ENCODE results near the gene HEATR5A.
"Not testable (repeated sequence)": the region's sequence is repeated elsewhere in the genome, so short reads cannot be mapped to it uniquely, and the experiment has no call there.

Gene HEATR5A
- 6.8 to 13.4 (median 7.5) reads per million in 4 donors for total RNA-seq

DNA sequence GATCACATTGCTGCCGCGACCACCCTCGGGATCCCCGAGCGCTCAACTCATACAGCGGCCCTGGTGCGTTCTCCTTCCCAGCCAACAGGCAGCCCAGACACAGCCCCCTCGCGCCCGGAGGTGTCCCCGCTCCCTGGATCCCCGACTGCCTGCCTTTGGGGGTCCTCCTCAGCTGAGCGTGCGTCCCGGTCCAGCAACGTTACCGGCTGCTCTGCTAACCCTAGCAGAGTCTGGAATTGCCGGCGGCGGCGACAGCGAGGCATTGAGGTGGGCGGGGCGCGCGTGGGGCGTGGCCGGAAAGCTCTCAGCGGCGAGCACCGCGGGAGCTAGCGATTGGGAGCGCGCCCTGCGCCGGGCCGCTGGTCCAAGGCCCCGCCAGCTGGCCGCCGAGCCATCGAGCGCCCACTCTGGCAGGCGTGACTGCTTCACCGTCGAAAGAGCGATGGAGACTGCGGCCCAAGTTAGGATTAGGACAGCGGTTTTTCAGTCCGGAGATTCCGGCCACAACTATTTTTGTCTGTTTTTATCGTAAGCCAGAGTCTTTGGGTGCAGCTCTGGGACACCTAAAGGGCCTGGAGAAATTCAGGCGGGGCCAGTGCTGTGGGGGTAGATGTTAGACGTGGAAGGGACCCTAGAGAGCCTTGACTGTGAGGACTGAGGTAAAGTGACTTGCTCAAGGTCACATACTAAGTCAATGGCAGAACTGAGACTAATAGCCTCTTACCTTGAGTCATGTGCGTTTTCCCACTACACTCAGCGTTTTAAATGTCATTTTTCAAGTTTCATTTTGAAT is at the start of gene HEATR5A:
HEATR5A (minus strand) TSS at position 232 of the 793 bp plus-strand sequence. CDS start 17,575 bp downstream, outside the sequence.
- DNase-seq: peak; percentile 81 to 94 (median 87)

DNA sequence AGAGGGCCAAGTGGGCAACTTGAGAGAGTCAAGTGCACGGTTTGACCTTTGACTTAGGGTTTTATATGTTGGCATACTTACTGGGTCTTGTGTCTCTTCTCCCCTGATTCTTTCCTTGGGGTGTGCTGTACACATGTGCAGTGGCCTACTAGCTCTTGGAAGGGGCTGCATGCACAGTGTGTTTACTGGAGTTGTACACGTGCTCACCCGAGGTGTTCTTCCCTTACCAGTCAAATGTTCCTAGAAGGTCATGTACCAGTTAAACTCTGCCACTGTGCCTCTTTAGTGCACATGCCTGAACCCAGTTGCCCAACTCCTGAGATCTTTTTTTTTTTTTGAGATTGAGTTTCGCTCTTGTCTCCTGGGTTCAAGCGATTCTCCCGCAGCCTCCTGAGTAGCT is 46.2 kb upstream of the HEATR5A start:
- no peak for DNase-seq

DNA sequence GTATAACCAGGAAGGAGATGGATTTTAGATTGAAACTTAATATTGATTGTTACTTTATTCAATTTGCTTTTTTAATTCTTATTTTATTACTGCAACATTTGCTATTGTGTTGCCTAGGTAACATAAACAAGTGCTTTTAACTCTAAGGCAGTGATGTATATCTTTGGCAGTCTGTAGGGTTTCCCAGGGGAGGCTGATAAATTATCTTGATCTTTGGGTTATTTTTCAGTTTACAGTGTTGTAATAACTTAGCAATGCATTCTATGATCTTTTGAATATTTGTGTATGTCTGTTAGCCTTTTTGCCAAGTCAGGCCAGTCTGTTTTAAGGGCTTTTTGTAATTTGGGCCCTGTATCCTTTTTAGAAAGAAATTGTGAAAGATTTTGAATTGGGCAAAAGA is 44.8 kb upstream of the HEATR5A start:
- DNase-seq: no peak

DNA sequence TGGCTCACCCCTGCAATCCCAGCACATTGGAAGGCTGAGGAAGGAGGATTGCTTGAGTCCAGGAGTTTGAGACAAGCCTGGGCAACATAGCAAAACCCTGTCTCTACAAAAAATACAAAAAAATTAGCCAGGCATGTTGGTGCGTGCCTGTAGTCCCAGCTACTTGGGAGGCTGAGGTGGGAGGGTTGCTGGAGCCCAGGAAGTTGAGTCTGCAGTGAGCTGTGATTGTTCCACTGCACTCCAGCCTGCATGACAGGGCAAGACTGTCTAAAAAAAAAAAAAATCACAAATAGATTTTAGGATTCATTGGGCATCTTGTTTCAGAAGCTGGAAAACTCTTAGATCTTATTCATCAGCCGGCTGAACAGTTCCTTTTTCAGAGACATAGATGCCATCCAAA is 42.1 kb upstream of the HEATR5A start:
- DNase-seq: not testable (repeated sequence)

DNA sequence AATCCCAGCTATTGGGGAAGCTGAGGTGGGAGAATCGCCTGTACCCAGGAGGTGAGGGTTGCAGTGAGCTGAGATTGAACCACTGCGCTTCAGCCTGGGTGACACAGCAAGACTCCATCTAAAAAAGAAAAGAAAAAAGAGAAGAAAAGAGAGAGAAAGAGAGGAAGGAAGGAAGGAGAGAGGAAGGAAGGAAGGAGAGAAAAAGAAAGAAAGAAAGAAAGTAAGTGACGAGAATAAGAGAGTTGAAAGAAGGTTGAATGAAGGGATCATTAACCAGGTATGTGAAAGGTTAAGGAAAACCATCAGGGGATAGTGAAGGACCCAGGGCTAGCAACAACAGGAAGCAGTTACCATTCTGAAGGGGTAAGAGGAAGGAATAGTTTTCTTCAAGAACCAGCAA is 41.2 kb upstream of the HEATR5A start:
- no peak for DNase-seq

DNA sequence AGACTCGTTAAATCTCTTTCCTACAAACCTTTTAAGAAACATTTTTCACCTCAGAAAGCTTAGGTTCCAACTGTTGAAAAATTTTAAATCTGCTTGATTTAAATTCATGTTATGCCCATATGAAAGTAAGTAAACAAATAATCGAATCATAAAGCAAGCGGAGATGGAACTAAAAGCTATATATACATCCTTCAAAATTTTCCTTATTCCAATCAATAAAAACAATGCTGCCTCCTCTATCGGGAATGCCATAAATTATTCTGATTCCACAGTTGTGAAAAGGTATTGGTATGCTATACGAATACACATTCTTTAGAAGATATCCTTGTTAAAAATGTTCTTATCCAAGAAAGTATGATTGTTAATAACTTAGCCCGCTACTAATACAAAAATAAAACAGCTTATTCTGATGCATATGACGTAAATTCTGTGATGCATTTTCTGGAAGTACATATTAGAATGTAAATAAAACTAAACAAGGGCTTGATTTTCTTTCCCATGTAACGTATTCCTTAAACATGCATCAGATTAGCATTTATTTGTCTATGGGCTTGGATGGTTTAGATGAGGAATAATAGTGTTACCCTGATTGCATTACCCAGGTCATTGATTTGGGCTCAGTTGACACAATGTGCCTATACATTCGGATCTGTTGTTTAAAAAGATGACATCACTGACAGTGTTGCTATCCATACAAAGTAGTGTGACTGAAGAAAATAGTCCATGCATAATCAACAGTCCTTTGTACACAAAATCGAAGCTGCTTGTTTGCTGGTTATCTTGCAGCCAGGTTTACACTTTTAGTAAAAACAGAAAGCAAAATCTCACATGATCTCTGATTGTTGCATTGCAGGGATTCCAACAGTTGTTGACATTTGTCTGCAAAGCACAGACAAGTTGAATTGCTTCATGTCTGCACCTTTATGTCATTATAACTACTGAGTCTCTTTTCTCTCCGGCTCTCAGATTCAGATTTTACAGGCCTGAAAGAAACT is 37.6 kb upstream of the HEATR5A start:
- no peak for DNase-seq

DNA sequence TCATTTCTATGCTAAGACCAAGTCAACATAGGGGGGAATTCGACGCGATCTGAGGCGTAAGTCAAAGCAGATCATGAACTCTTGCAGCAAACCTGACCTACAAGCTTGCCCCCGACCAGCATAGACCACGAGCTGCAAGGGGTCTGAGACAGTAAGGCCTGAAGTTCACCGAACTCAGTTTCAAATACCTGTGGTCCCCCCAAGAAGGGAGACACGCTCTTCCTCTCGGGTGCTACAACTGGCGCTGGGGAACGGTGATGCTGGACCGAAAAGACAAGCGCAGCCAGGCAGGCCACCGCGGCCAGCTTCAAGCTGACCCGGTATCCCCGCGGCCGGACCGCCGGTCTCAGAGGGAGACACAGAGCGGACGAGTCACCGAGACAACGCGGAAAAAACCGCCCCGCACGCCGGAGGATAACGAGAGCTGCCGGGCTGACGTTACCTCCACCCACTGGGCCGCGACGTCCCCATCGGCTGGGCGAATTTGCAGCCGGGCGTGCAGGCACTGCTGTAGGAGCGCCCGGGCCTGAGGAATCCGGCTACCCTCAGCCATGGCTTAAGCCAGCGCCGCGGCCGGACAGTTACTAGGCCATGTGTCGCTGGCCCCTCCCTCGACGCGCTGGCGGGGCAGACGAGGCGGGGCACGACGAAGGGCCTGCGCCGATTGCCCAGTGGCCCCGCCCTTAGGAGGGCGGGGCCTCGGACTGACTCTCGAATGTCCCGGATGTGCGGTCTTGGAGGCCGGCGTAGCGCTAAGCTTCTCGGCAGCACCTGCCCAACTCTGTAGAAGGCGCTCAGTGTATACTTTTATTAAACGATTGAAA is 36.7 kb upstream of the HEATR5A start, which contains the start of gene DTD2:
DTD2 (minus strand) TSS at position 666 of the 824 bp plus-strand sequence; CDS start at position 553, 113 bp downstream.
- peak; percentile 82 to 93 (median 87) for DNase-seq

DNA sequence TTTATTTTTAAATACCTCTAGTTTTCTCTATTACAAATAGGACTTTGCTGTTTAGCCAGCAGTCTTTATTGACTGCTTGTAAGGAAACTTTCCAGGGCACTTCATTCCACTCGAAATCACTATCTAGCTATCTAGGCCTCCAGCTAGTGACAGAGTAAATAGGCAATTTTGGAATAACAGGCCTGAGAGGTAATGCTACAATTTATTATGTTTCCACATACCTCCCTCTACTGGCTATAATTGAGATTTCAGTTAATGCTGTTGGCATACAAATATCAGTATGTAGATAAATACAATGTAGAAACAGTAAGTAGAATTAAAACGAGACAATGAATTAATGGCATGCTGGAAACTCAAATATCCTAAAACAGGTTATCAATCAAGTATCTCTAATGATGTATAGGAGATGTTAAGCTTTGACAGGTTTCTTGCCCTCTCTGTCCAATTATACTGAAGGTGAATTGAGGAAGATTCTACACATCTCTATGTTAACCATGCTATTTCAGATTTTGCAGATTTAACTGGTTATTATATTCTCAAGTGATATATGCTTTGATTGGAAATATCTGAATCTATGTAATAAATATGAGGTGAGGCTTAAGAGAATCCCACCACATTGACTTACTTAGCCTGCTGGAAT is 29.7 kb upstream of the HEATR5A start:
- peak in 1 of 5 donors; percentile 22 for DNase-seq

DNA sequence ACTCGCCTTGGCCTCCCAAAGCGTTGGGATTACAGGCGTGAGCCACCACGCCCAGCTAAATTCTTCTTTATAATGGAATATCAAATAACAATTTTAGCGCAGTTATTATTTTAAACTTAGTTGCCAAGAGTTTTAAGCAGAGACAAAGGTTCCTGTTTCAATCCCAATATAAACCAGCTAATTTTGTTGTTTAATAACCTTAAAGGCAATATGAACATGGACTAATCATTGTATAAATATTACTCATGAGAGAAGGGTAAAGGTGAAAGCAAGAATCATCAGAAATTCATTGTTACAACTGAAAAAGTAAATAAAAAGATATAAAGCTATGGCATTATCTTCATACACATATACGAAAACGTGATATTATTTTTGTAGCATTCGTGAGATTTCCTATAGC is 28.8 kb upstream of the HEATR5A start:
- DNase-seq: no peak

DNA sequence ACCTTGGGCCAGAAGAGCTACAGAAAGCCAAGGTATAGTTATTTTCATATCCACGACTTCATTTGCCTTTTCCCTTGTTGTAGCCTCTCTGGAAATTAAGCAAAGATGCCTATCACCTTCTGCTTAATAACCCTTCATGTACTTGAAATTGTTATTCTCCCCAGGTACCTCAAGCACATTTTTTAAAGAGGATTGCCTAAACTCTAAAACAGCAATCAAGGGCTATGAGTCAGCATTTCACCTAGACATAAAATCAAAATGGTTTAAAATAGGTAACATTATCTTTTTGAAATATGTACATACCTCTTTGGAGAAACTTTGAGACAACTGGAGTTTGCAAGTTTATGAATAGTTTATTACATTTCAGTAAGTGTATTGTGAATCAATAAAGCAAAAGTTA is 25.4 kb upstream of the HEATR5A start:
- DNase-seq: no peak

DNA sequence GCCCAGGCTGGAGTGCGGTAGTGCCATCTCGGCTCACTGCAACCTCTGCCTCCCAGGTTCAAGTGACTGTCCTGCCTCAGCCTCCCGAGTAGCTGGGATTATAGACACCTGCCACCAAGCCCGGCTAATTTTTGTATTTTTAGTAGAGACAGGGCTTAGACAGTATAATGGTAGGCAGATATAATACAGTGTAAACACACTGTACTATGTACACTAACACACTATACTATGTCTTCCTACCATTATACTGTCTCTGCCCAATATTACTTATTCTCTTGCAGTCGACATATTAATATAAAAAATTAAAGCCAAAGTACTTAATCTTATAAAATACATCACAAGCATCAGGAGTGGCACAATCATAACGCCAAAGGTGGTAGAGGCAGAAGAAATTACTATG is 21.9 kb upstream of the HEATR5A start:
- no peak for DNase-seq

DNA sequence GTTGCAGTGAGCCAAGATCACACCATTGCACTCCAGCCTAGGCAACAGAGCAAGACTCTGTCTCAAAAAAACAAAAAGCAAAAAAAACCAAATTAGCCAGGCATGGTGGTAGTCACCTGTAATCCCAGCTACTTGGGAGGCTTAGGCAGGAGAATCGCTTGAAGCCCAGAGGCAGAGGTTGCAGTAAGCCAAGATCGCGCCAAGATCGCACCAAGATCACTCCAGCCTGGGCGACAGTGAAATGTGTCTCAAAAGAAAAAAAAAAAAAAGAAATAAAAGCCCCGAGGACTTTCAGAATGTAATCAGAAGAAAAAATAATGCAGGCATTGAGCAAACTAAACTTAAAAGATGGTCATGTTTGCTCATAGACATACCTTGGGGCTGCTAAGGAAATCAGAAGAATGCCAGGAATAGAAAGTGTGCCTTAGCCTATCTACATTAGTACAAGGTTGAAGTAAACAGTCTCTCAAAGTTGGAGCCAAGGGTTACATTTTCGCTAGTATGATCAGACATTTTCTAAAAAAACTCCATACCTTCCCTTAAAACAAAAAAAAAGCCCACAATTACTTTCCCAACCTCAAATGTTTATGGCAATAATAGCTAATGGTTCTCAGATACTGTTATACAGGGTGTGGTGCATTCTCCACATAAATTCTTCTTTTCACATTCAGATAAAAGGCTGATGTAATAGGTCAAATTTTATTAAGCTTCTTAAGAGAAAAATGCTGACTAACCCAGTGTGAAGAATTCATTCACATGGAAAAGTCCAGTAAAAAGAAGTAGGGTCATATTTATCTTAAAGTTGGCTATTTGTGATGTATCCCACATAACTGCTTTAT is 21.1 kb upstream of the HEATR5A start:
- no peak for DNase-seq

DNA sequence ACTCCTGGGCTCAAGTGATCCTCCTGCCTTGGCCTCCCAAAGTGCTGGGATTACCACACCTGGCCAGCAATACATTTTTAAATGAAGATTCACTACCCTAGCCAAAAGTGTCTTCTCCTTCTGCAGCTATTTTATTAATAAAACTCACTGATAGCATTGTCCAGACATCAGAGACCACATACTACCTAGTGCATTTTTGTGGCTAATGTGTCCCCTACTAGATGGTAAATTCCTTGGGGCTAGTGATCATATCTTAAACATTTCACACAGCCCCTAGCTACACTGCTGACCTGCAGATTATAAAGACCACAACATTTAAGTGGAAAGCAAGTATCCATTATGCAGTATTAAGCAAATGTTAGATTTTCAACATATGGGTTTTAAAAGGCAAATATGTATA is 19.9 kb upstream of the HEATR5A start:
- no peak for DNase-seq

DNA sequence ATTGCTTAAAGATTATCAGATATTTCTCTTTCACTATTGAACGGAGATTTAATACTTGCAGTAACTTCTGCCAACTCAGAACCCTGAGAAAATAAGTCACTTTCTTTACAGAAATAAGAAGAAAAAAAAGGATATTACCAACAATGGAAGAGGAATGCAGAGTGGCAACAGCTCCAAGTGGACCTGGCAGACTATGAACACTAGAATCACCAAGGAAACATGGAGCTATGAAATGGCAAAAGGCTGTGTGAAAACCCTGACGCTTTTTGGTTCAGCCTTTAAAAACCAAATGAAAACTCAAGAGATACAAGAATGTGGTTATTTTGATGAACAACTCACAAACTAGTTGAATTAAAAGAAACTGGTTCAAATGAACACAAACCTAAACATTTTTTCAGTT is 19.2 kb upstream of the HEATR5A start:
- DNase-seq: no peak

DNA sequence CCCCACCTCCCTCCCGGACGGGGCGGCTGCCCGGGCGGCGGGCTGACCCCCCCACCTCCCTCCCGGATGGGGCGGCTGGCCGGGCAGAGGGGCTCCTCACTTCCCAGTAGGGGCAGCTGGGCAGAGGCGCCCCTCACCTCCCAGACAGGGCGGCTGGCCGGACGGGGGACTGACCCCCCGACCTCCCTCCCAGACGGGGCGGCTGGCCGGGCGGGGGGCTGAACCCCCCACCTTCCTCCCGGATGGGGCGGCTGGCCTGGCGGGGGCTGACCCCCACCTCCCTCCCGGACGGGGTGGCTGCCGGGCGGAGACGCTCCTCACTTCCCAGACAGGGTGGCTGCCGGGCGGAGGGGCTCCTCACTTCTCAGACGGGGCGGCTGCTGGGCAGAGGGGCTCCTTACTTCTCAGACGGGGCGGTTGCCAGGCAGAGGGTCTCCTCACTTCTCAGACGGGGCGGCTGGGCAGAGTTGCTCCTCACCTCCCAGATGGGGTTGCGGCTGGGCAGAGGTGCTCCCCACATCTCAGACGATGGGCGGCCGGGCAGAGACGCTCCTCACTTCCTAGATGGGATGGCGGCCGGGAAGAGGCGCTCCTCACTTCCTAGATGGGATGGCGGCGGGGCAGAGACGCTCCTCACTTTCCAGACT is 16.8 kb upstream of the HEATR5A start:
- not testable (repeated sequence) for DNase-seq

DNA sequence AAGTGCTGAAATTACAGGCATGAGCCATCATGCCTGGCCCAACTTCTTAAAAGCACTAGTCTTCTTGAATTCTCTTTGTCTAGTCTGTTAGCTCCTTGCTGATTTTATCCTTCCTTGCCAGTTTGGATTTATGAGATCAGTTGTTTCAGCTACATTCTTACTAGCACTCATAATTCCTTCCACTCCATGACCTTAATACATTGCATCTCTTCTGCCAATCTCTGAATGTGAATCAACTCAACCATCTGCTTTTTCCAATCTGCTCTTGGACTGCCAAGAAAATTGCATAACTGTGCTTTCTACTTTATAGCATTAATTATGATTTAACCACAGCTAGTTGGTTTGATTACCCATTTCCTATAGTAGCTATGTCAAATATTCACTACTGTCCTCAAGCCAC is 14.9 kb upstream of the HEATR5A start:
- DNase-seq: no peak

DNA sequence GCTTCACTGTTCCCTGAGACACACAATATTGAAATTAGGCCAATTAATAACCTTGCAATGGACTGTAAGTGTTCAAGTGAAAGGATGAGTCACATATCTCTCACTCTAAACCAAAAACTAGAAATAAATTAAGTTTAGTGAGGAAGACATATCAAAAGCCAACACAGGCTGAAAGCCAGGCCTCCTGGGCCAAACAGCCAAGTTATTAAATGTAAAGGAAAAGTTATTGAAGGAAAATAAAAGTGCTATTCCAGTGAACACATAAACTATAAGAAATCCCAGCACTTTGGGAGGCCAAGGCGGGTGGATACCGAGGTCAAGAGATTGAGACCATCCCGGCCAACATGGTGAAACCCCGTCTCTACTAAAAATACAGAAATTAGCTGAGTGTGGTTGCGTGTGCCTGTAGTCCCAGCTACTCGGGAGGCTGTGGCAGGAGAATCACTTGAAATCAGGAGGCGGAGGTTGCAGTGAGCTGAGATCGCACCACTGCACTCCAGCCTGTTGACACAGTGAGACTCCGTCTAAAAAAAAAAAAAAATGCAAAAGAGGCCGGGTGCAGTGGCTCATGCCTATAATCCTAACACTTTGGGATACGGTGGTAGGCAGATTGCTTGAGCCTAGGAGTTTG is 10.4 kb upstream of the HEATR5A start:
- no peak for DNase-seq

DNA sequence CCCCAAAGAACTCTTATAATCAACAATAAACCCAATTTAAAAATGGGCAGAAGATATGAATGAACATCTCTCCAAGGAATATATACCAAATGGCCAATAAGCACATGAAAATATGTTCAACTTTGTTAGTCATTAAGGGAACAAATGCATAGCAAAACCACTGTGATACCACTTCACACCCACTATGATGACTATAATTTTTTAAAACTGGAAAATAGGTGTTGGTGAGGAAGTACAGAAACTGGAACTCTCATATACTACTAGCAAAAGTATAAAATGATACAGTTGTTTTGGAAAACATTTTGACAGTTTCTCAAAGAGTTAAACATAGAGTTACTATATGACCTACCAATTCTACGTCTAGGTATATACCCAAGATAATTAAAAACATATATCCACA is 9.4 kb upstream of the HEATR5A start:
- DNase-seq: no peak

DNA sequence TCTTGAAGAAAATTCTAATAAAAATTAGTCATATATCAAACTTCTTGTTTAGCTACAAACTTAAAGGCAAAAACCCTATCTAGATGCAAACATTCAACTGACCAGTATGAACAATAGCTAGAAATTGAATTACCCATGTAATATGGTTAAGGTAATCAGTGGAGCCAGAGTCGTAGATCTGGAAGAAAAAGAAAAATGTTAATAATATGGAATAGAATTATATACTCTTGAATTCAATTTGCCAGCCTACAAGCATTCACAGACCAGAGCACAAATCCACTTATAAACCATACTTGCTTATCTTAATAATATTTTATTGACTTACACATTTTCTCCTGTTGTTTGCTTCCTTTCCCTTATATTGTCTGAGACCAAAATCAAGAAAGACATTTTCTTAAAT is 7.7 kb upstream of the HEATR5A start:
- DNase-seq: no peak

DNA sequence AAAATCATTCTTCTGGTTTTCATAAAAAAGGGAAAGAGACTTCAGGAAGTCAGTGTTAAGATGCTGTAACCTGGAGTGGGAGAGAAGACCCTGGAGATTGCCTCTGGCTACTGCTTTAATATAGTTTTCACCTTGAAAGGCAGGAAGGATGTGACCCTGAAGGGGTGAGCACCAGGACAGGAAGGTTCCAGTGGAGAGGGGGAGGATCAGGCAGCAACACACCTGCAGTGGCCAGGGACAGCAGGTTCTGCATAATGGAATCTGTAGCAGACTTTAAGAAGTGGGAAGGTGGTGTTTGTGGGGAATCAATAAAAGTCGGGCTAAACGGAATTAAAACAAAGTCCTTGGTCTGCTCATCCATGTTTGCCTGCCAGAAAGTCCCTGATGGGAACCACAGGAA is 6.3 kb upstream of the HEATR5A start:
- DNase-seq: no peak
